ENCODE results near the gene CNIH3.
"Not testable (repeated sequence)": the region's sequence is repeated elsewhere in the genome, so short reads cannot be mapped to it uniquely, and the experiment has no call there.

CNIH3 gene

GRCh38 chr1:224615861-224616755, at the start of gene CNIH3:
CNIH3 (plus strand) TSS chr1:224616317; CDS start chr1:224617175, 858 bp downstream.
- DNase-seq (ENCODE audit: low spot score), result peak; percentile 72

- not testable (repeated sequence) for DNase-seq (ENCODE audit: low spot score)
Observed at GRCh38 chr1:224566492-224566891, 49.6 kb upstream of the CNIH3 start.

- DNase-seq (ENCODE audit: low spot score), result no peak
Observed at GRCh38 chr1:224569276-224569675, 46.8 kb upstream of the CNIH3 start.

GRCh38 chr1:224571975-224572374, 44.1 kb upstream of the CNIH3 start:
- DNase-seq (ENCODE audit: low spot score), result not testable (repeated sequence)

DNA sequence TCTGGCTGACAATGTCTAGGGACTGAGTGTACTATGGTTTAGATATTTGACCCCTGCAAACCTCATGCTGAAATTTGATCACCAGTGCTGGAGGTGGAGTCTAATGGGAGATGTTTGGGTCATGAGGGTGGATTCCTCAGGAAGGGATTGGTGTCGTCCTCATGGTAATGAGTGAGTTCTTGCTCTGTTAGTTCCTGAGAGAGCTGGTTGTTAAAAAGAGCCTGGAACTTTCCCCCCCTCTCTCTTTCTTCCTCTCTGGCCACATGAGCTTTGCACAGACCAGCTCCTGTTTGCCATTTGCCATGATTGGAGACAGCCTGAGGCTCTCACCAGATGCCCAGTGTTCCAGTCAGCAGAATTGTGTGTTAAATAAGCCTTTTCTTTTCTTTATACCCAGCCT, 36.6 kb upstream of the CNIH3 start:
- no peak for DNase-seq (ENCODE audit: low spot score)

- no peak for DNase-seq (ENCODE audit: low spot score)
Observed at GRCh38 chr1:224580006-224580405, 36.1 kb upstream of the CNIH3 start.

DNA sequence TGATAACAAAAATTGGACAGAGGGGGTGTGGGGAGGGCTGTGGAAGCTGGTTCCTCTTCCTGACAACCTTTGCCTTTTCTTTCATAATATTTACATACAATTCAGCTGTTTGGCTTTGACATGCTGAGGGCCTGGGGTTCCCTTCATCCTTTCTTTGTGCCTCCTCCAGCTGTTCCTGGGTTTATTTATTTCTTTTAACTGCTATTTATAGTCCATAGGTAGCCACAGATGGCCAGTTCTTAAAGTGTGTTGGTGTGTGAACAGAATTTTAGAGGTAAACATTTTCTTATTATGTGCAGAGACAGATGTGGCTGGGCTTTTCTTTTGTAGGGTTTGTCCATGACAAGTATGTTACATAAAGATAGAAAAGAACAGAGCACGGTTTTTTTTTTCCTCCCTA, 34.1 kb upstream of the CNIH3 start:
- DNase-seq (ENCODE audit: low spot score), result no peak

- no peak for DNase-seq (ENCODE audit: low spot score)
Observed at GRCh38 chr1:224583774-224584173, 32.3 kb upstream of the CNIH3 start.

GRCh38 chr1:224585051-224585450, 31.1 kb upstream of the CNIH3 start:
- no peak for DNase-seq (ENCODE audit: low spot score)

- DNase-seq (ENCODE audit: low spot score), result no peak
Observed at GRCh38 chr1:224587051-224587450, 29.1 kb upstream of the CNIH3 start.

GRCh38 chr1:224588515-224588914, 27.6 kb upstream of the CNIH3 start:
- DNase-seq (ENCODE audit: low spot score), result no peak

GRCh38 chr1:224589006-224589405, 27.1 kb upstream of the CNIH3 start:
- DNase-seq (ENCODE audit: low spot score), result no peak

GRCh38 chr1:224591326-224591725, 24.8 kb upstream of the CNIH3 start:
- no peak for DNase-seq (ENCODE audit: low spot score)

- DNase-seq (ENCODE audit: low spot score), result peak; percentile 76
Observed at GRCh38 chr1:224592636-224593582, 23.2 kb upstream of the CNIH3 start.

GRCh38 chr1:224594360-224594759, 21.8 kb upstream of the CNIH3 start:
- no peak for DNase-seq (ENCODE audit: low spot score)

DNA sequence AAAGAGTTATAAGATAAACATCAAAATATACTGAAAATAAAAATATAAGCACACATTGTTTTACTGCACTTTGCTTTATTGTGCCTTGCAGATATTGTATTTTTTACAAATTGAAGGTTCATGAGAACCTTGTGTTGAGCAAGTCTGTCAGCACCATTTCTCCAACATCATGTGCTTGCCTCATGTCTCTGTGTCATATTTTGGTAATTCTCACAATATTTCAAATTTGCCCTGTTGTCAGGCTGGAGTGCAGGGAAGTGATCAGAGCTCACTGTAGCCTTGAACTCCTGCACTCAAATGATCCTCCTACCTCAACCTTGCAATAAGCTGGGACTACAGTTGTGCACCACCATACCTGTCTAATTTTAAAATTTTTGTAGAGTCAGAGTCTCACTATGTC, 21.3 kb upstream of the CNIH3 start:
- DNase-seq (ENCODE audit: low spot score), result no peak

- DNase-seq (ENCODE audit: low spot score), result no peak
Observed at GRCh38 chr1:224605482-224606181, 10.5 kb upstream of the CNIH3 start.

DNA sequence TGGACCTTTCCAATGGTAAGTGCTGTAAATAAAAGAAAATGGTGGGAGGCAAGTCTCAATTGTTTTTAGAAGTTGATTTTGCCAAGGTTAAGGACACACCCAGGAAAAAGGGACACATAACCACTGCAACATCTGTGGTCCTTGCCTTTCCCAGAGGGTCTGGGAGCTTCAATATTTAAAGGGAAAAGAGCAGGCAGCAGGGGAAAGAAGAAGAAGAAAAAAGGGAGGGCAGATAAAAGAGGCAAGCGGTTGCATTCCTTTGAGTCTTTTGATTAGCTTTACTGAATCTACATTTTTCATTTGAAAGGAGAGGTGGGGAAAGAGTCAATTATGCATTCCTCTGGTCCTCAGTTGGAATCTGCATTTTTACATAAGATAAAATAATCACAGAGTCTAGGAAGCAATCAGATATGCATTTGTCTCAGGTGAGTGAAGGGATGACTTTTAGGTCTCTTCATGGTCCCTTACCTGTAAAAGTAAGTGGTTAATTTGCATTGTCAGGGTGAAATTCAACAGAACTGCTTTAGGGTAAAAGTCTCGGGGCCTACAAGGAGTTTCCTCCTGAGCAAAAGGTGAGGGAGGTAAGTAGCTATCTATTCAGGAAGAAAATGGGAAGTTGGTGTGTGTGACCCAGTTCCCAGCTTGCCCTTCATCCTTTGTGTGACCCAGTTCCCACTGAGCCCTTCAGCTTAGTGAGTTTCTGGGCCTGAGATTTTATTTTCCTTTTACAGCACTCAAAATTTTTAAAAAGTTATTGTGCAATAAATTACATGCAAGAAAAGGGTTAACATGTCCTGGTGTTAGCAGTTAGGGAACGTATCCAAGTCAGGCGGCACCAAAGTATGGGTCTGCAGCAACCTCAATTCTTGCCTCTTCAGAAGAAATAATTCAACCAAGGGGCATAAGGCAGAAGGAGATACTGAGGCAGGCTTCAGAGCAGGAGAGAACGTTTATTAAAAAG, 8.6 kb upstream of the CNIH3 start:
- no peak for DNase-seq (ENCODE audit: low spot score)

GRCh38 chr1:224609333-224609732, 6.8 kb upstream of the CNIH3 start:
- DNase-seq (ENCODE audit: low spot score), result no peak

GRCh38 chr1:224612246-224612645, 3.9 kb upstream of the CNIH3 start:
- no peak for DNase-seq (ENCODE audit: low spot score)

DNA sequence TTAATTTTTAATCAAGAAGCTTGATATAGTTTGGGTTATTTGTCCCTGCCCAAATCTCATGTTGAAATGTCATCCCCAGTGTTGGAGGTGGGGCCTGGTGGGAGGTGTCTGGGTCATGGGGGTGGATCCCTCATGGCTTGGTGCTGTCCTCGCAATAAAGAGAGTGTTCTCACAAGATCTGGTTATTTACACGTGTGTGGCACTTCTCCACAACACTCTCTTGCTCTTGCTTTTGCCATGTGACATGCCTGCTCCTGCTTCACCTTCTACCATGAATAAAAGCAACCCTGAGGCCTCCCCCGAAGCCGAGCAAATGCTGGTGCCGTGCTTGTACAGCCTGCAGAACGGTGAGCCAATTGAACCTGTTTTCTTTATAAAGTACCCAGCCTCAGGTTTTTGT, 2.6 kb upstream of the CNIH3 start:
- DNase-seq (ENCODE audit: low spot score), result no peak
